NCI-H1417 (cell line): ENCODE data around the gene CREB5.

Source experiments
- DNase-seq, 3 experiments: peaks; one replicate each; lab custom pipeline; 2025; lab: John Stamatoyannopoulos, UW

Gene CREB5

GRCh38 chr7:28643188-28643569 lies 230.9 kb downstream of the CREB5 start:
- peak in 2 of 3 experiments; percentile 7 to 28 for DNase-seq

GRCh38 chr7:28643584-28644340 lies 231.4 kb downstream of the CREB5 start:
- no peak for DNase-seq

- no peak for DNase-seq
These were observed 233.5 kb downstream of the CREB5 start for GRCh38 chr7:28645866-28646265.

GRCh38 chr7:28646376-28647075 lies 234.2 kb downstream of the CREB5 start:
- DNase-seq: no peak

DNA sequence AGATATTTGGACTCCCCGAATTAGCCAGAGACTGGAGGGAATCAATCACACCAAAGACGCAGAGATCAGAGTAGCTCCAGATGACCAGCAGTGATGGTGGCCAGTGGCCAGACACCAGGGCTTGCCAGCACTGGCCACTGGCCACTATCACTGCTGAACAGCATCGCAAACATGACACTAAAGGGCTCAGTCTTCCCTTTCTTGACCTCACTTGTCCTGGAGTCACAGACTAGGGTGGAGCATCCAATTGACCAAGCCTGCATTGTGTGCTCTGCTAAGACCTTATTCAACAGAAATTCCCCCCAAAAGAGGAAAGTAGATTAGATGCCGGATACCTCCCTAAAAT lies 234.7 kb downstream of the CREB5 start:
- DNase-seq: no peak

DNA sequence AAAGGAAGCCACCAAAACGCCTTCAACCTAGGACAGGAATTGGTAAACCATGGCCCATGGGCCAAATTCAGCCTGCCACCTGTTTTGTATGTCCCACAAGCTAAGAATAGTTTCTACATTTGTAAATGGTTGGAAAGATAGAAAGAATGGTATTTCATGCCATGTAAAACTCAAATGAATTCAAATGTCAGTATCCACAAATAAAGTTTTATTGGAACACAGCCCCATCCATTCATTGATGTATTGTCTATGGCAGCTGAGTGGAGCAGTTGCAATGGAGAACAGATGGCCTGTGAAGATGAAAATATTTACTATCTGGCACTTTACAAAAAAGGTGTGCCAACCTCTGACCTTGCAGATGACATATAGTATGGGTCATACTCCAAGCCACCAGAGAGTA lies 236.9 kb downstream of the CREB5 start:
- no peak for DNase-seq

DNA sequence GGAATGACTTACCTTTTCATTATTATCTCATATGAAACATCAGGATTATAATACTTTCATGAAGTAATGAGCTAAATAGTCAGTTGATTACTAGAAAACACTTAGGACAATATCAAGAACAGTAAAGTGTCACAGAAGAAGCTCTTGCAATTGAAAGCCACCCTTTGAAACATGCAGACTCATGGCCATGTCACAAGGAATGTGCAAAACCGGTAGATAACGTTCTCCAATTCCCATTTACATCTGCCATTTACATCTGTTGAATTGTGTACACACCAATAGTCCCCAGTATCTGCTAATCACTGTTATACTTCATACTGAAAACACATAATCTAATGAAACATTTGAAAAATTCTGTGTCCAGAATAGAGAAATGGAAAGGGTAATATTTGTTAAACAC lies 237.5 kb downstream of the CREB5 start:
- DNase-seq: no peak

DNA sequence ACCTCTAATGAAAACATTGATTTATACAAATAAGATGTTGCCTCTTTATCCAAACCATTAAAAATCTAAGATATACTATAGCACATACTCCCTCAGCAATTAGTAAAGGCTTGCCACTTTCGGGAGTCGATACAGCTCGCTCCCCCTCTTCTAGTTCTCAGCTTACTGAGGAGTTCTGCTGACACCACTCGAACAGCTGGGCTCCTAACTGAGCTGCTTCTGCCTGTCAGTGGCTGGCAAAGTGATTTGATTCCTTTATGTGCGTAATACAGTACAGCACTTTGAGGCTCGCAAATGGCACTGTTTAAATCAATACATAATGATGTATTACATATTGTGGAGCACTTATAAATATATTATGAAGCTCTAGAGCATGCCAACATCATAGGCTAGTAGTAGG lies 241.8 kb downstream of the CREB5 start:
- peak in 1 of 3 experiments; percentile 34 for DNase-seq

DNA sequence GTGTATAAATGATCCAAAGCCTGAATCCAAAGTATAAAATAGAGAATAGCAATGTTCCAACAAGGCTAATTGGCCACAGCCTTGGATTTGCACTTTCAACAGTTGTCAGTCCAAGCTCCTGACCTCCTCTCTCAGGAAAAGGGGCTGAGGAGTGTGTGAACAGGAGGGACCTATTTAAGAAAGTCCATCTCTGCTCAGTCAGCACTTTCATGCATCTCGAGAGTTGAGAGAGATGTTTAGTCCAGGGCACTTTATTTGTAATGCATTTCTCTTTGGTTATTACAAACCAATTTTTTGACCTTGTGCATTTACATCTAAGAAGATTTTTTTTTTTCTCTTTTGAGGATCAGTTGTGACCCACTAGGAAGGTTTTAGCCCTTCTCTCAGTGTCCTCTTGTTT lies 244.2 kb downstream of the CREB5 start:
- no peak for DNase-seq

GRCh38 chr7:28658381-28658780 lies 246.1 kb downstream of the CREB5 start:
- no peak for DNase-seq

- DNase-seq: no peak
These were observed 247.8 kb downstream of the CREB5 start for GRCh38 chr7:28660132-28660531.

GRCh38 chr7:28661826-28662595 lies 249.7 kb downstream of the CREB5 start:
- DNase-seq: no peak

DNA sequence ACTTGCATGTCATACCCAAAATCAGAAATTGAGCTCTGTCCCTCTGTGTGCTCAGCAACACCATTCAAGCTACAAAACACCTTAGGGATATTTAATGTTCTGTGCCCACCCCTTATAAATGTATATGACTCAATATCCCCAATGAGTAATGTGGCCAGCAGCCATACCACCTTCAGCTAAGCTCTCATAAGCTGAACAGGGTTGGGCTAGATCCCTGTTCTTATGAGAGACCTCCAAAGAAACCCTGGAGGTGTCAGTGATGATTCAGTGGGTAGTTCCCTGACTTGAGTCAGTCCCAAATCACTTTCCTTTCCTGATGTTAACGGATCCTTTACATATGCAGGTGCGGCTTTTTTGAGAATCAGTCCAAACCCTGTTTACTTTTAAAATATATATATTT lies 253.8 kb downstream of the CREB5 start:
- no peak for DNase-seq

GRCh38 chr7:28668085-28668484 lies 255.8 kb downstream of the CREB5 start:
- no peak for DNase-seq

GRCh38 chr7:28669330-28669729 lies 257.0 kb downstream of the CREB5 start:
- DNase-seq: no peak

GRCh38 chr7:28671526-28671925 lies 259.2 kb downstream of the CREB5 start:
- DNase-seq: no peak

- DNase-seq: peak in 2 of 3 experiments; percentile 24 to 64
These were observed 260.1 kb downstream of the CREB5 start for GRCh38 chr7:28672397-28672797.

DNA sequence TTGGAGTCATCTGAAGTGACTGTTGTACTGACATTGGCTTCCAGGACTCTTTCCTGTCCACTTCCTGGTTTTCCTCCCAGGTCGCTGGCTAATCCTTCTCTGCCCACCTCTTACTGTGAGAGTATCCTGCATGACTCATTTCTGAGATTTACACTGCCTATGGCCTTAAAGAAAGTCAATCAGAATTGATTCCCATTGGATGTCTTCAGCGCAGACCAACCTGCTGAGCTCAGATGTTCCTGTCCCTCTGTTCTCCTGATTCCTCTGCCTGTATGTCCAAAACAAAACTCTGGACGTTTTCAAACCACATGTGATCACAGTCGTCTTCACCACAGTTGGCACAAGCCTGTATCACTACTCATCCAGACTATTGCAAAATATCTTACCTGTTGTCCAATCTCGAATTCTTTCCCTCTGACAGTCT lies 262.1 kb downstream of the CREB5 start:
- DNase-seq: no peak

- DNase-seq: no peak
These were observed 263.1 kb downstream of the CREB5 start for GRCh38 chr7:28675429-28675828.

DNA sequence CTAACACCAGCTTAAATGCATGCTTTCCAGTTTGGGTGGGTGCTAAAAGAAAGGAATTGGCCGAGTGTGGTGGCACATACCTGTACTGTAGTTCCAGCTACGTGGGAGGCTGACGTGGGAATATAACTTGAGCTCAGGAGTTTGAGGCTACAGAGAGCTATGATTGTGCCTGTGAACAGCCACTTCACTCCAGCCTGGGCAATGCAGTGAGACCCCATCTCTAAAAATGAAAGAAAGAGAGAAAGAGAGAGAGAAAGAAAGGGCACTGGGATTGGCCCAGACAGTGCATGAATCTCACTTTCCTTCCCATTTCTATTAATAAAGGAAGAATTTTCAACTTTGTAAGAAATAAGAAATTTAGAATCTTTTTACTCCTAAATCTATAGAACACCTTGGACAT lies 265.4 kb downstream of the CREB5 start:
- DNase-seq: no peak

DNA sequence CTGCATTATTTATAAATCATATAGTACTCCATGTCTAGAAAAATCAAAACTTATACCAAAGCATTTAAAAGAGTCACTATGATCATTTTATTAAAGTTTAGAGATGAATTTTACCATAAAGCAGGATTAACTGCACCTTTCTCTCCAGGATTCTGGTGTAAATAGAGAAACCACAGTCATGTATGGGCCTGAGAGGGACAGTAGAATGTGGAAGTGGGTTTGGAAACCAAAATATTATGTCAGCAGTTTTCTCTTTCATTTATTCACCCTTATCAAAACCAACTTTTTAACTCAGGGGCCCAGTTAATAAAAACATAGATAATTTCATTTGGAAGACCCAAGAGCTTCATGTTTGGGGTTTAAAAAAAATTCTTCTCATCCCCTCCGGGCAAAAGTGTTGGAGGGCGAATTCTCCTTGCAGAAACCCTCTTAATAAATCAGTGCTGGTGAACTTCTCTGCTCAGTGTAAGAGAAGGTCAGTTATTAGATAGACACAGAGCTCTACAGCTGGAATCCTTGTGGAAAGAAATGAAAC lies 266.2 kb downstream of the CREB5 start:
- no peak for DNase-seq

GRCh38 chr7:28681693-28682310 lies 269.5 kb downstream of the CREB5 start:
- no peak for DNase-seq
